Ishikawa (cell line): ENCODE measurements around the gene SMIM15.

Experiments used
- CEBPB ChIP-seq: IDR thresholded peaks from 2 replicates; pipeline ENCODE4 v1.6.1; 2012
- CREB1 ChIP-seq: IDR thresholded peaks from 2 replicates; pipeline ENCODE4 v1.6.1; 2012; ENCODE audit warnings: low read depth
- EGR1 ChIP-seq: IDR thresholded peaks from 2 replicates; pipeline ENCODE4 v1.6.1; 2012
- EP300 ChIP-seq: IDR thresholded peaks from 2 replicates; pipeline ENCODE4 v1.6.1; 2012; ENCODE audit warnings: borderline replicate concordance
- FOXM1 ChIP-seq: IDR thresholded peaks from 2 replicates; pipeline ENCODE4 v1.6.1; 2012; ENCODE audit warnings: low read depth, borderline replicate concordance
- MAX ChIP-seq: IDR thresholded peaks from 2 replicates; pipeline ENCODE4 v1.6.1; 2012
- NFIC ChIP-seq: IDR thresholded peaks from 2 replicates; pipeline ENCODE4 v1.6.1; 2012
- RAD21 ChIP-seq: IDR thresholded peaks from 2 replicates; pipeline ENCODE4 v1.6.1; 2012; ENCODE audit warnings: low read depth
- REST ChIP-seq: IDR thresholded peaks from 2 replicates; pipeline ENCODE4 v1.6.1; 2012; ENCODE audit warnings: low read depth, mild to moderate bottlenecking
- TAF1 ChIP-seq: IDR thresholded peaks from 2 replicates; pipeline ENCODE4 v1.6.1; 2012; ENCODE audit warnings: low read depth, mild to moderate bottlenecking
- TCF12 ChIP-seq: IDR thresholded peaks from 2 replicates; pipeline ENCODE4 v1.6.1; 2012; ENCODE audit warnings: low read depth
- TEAD4 ChIP-seq: IDR thresholded peaks from 2 replicates; pipeline ENCODE4 v1.6.1; 2012
- USF1 ChIP-seq: IDR thresholded peaks from 2 replicates; pipeline ENCODE4 v1.6.1; 2012
- YY1 ChIP-seq: IDR thresholded peaks from 2 replicates; pipeline ENCODE4 v1.6.1; 2012; ENCODE audit warnings: low read depth
- ZBTB7A ChIP-seq: IDR thresholded peaks from 2 replicates; pipeline ENCODE4 v1.6.1; 2012; ENCODE audit warnings: low read depth

Gene SMIM15

GRCh38 chr5:61162832-61163567 is 732 bp upstream of the SMIM15 start:
- TF ChIP-seq TCF12 (no peak), REST (no peak)

GRCh38 chr5:61160497-61160896 is 1.8 kb downstream of the SMIM15 start:
- TF ChIP-seq RAD21, result no peak
- TF ChIP-seq NFIC, result no peak
- no peak for TF ChIP-seq TAF1
- TF ChIP-seq CEBPB, result no peak
- no peak for TF ChIP-seq EGR1
- TF ChIP-seq ZBTB7A, result no peak
- TF ChIP-seq YY1, result no peak
- no peak for TF ChIP-seq TCF12
- TF ChIP-seq TEAD4, result no peak
- no peak for TF ChIP-seq FOXM1
- no peak for TF ChIP-seq CREB1
- TF ChIP-seq USF1, result no peak
- TF ChIP-seq REST, result no peak
- TF ChIP-seq EP300, result no peak
- TF ChIP-seq MAX, result no peak

GRCh38 chr5:61159836-61160235 is 2.4 kb downstream of the SMIM15 start:
- no peak for TF ChIP-seq RAD21
- TF ChIP-seq USF1, result no peak
- TF ChIP-seq EGR1, result no peak
- no peak for TF ChIP-seq TAF1
- no peak for TF ChIP-seq EP300
- TF ChIP-seq REST, result no peak
- TF ChIP-seq TCF12, result no peak
- no peak for TF ChIP-seq TEAD4
- TF ChIP-seq CEBPB, result no peak
- TF ChIP-seq NFIC, result no peak
- TF ChIP-seq MAX, result no peak
- no peak for TF ChIP-seq ZBTB7A
- TF ChIP-seq YY1, result no peak
- no peak for TF ChIP-seq CREB1
- no peak for TF ChIP-seq FOXM1

- TF ChIP-seq ZBTB7A (no peak), YY1 (no peak), EP300 (no peak), TEAD4 (no peak), NFIC (no peak), CREB1 (no peak), EGR1 (no peak), REST (no peak), MAX (no peak), TAF1 (no peak), TCF12 (no peak), FOXM1 (no peak)
Observed at GRCh38 chr5:61159070-61159469, 3.2 kb downstream of the SMIM15 start.
